Astrocyte of the spinal cord (primary cell): Measurements from ENCODE around the gene GTF3C5.

ENCODE experiments used
- DNase-seq: peaks from one replicate; pipeline ENCODE4 v3.0.0; 2011; ENCODE audit warnings: low read depth, low spot score
- H3K4me3 ChIP-seq: 2 replicates; pipeline ENCODE4 v1.5.1; 2011; ENCODE audit warnings: low read depth, mild to moderate bottlenecking, low read length, moderate library complexity
- in situ Hi-C: cut with HindIII; loops from 2 replicates; pipeline ENCODE4 v1.10.0; 2017; ENCODE audit warnings: low sequenced_read_pairs
- TF ChIP-seq, protein P1 (sequence below): IDR thresholded peaks from 2 replicates; pipeline ENCODE4 v1.5.1; 2012; ENCODE audit warnings: low read depth, mild to moderate bottlenecking, low read length, inconsistent platforms

GTF3C5 gene

DNA sequence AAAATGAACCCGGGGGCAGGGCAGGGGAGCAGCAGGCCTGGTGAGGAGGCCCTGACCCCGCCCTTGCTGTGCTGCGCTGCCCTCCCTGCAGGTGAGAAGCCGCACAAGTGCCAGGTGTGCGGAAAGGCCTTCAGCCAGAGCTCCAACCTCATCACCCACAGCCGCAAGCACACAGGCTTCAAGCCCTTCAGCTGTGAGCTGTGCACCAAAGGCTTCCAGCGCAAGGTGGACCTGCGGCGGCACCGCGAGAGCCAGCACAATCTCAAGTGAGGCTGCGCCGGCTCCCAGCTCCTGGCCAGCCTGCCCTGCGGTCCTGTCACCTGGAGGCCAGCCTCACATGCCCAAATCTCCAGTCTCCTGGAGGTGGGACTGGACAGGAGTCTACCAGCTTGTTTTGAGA, 40.0 kb upstream of the GTF3C5 start:
- H3K4me3 ChIP-seq: no peak overlapping the region
- in situ Hi-C loops: no loop called here
- TF ChIP-seq, protein P1, sequence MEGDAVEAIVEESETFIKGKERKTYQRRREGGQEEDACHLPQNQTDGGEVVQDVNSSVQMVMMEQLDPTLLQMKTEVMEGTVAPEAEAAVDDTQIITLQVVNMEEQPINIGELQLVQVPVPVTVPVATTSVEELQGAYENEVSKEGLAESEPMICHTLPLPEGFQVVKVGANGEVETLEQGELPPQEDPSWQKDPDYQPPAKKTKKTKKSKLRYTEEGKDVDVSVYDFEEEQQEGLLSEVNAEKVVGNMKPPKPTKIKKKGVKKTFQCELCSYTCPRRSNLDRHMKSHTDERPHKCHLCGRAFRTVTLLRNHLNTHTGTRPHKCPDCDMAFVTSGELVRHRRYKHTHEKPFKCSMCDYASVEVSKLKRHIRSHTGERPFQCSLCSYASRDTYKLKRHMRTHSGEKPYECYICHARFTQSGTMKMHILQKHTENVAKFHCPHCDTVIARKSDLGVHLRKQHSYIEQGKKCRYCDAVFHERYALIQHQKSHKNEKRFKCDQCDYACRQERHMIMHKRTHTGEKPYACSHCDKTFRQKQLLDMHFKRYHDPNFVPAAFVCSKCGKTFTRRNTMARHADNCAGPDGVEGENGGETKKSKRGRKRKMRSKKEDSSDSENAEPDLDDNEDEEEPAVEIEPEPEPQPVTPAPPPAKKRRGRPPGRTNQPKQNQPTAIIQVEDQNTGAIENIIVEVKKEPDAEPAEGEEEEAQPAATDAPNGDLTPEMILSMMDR: no peak
- no peak for DNase-seq

DNA sequence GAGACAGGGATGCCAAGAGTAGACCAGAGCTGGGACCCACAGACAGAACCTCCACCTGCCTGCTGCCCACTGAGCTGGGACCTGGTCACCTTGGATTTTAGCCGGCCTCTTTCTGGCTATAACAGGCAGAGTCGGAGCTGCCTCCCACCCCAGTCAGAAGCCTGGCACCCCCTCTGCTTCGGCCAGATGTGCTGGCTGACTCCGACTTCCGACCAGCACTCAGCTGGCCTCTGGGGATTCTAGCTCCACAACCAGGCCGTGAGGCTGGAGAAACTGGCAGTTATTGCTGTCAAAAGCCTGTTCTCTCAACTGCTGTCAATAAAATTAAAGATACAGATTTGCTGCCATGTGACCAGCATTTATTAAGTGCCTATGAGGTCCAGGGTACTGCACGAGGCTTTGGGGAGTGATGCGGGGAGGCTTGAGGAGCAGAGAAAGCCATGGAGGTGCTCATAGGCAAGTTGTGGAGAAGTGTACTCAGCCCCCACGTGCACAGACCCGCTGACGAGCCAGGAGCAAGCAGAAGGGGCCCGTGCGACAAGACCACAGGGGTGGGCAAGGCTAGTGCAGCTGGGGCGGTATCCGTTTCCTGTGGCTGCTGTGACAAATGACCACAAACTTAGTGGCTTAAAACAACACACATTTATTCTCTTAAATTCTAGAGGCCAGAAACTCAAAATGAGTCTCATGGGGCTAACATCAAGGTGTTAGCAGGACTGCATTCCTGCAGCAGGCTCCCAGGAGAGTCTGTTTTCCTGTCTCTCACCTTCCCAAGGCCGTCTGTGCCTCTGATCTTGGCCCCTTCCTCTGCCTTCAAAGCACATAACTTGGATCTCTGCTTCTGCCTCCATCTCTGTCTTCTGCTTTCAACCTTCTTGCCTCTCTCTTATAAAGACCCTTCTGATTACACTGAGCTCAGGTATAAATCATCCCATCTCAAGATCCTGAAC, 39.2 kb upstream of the GTF3C5 start:
- TF ChIP-seq, protein P1: no peak
- no peak for DNase-seq
- H3K4me3 ChIP-seq: no peak overlapping the region
- in situ Hi-C loops: no loop called here

DNA sequence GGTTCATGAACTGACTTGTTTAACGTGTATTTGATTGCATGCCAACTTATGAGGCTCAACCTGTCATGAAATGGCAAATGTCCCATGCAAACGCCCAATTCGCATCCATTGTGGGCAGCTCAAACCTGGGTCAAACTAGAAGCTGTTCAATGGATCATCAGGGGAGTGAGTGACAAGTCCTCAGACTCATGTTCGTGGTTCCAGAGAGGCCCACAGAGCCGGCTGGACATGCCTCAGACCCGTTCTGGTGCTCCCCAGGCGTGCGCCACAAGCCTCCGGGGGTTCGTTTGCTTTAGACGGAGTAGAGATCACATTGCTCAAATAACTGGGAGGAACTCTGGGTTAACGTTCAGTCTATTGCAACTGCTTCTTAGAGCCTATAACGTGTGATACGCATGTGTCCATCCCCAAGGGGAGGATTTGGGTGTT, 37.3 kb upstream of the GTF3C5 start:
- no peak overlapping the region for H3K4me3 ChIP-seq
- TF ChIP-seq, protein P1: no peak
- in situ Hi-C loops: no loop called here
- DNase-seq: no peak

DNA sequence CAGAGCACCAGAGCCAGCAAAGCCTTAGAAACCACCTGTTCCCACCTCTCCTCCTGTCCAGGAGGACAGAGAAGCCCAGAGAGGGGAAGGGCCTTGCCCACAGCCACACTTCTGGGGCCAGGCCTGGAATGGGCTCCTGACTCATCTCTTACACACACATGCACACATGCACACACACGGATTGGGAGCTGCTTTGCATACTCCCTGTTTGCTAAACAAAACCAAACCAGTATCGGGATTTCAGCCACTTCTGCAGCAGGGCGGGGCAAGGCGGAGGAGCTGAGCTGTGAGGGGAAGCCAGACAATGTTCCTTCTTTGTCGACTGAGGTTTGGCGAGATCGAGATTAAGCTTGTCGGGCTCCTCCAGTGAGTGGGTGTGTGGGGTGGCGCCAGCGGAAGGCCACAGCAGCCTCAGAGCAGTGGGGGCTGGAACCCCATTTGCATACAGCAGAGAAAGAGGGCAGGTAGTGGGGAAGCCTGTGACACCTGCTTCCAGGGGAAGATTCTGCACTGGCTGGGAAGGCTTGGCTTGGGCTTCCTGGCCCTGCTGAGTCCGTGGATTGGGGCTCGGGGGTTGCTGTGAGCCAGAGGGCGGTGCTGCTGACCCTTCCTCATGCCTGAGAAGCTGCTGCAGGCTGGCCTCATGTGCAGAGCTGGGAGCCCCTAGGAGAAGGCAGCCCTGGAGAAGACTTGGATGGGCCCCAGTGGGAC, 36.2 kb upstream of the GTF3C5 start:
- in situ Hi-C loops: no loop called here
- TF ChIP-seq, protein P1: no peak
- DNase-seq: no peak
- H3K4me3 ChIP-seq: no peak overlapping the region

DNA sequence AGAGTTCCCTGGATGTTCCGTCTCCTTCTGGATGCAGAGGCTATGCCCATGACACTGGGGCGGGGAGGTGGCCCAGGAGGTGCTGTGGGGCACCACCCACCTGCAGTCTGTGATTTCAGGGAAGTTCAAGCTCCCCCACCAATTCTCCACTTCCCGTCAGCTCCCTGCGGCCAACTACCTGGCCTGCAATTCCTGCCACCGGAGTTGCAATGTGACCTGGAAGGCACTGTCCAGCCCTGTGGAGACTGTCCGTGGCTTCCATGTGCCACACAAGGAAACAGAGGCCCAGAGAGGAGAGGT, 35.7 kb upstream of the GTF3C5 start:
- in situ Hi-C loops: no loop called here
- DNase-seq: no peak
- TF ChIP-seq, protein P1: no peak
- H3K4me3 ChIP-seq: no peak overlapping the region

DNA sequence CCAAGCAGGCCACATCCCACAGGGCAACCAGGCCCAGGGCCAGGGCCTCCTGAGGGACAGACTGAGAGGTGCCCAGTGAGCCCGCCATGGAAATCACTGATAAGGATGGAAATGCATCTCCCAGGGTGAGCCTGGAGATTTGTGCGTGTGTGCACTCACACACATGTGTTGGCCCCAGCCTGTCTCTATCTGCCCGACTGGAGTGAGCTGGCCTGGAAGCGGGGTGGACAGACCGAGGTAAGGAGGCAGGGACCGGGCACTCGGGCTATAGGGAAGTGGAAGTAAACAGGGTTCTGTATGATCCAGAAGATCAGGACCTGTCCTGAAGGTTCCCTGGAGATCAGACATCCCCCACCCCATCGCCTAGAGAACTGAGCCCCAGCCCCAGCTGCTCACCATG, 34.9 kb upstream of the GTF3C5 start:
- DNase-seq: no peak
- H3K4me3 ChIP-seq: no peak overlapping the region
- TF ChIP-seq, protein P1: no peak
- in situ Hi-C loops: no loop called here
